Activated B cell treated with CpG ODN at 0.5 μM for 24 hours (primary cell): ENCODE measurements around the gene OMD. TPM values are rescaled to one million over a fixed set of nuclear protein-coding genes. Genes with fewer than 3 reads are reported as not detected.

Source experiments
- ATAC-seq: fragments of 200-7000 bp; cut with Tn5 transposase; one replicate; pipeline ENCODE4 v1.10.0; 2021; ENCODE audit warnings: low read depth, mild to moderate bottlenecking, moderate library complexity
- CTCF ChIA-PET: fragments of 350-600 bp; sonication (Branson Sonifier 250); formaldehyde crosslinking; loops from one replicate; lab custom pipeline; 2021; ENCODE audit warnings: antibody characterized with exemption; lab: Charles Lee
- POLR2A ChIA-PET: fragments of 350-600 bp; sonication (Branson Sonifier 250); formaldehyde crosslinking; loops from one replicate; lab custom pipeline; 2021; ENCODE audit warnings: antibody characterized with exemption; lab: Charles Lee
- DNase-seq: peaks from one replicate; pipeline ENCODE4 v3.0.0; 2022
- H3K27ac Mint-ChIP-seq: one replicate; pipeline ENCODE4 v1.8.0; 2020; ENCODE audit warnings: mixed read lengths
- H3K27me3 Mint-ChIP-seq: one replicate; pipeline ENCODE4 v1.8.0; 2021; ENCODE audit warnings: mixed read lengths
- H3K36me3 Mint-ChIP-seq: one replicate; pipeline ENCODE4 v1.8.0; 2021; ENCODE audit warnings: low read depth, mixed read lengths
- H3K4me1 Mint-ChIP-seq: one replicate; pipeline ENCODE4 v1.8.0; 2021; ENCODE audit warnings: mixed read lengths
- H3K4me3 Mint-ChIP-seq: one replicate; pipeline ENCODE4 v1.8.0; 2020; ENCODE audit warnings: mild to moderate bottlenecking, mixed read lengths
- H3K9me3 Mint-ChIP-seq: one replicate; pipeline ENCODE4 v1.8.0; 2020; ENCODE audit warnings: mixed read lengths
- CTCF ChIP-seq: fragments of 200-600 bp; IDR thresholded peaks from one replicate; pipeline ENCODE4 v1.8.0; 2022; ENCODE audit warnings: antibody characterized with exemption, mild to moderate bottlenecking
- intact Hi-C: fragments of 100-400 bp; cut with micrococcal nuclease; formaldehyde crosslinking; loops from one replicate; pipeline ENCODE4 v1.15.1; 2024
- total RNA-seq: library from RNA; stranded (reverse); gene quantifications from 2 replicates; pipeline ENCODE4 v1.2.3, GENCODE V29; 2022

Gene OMD
- total RNA-seq, 1 donor from 2014 or later, result not detected

GRCh38 chr9:92406477-92406876 lies 17.8 kb downstream of the OMD start:
- DNase-seq (no peak), ATAC-seq (peak; percentile 90)
- CTCF ChIA-PET, result no interaction called here
- Mint-ChIP-seq H3K4me3 (peak overlapping the region; percentile 75), H3K27me3 (no peaks in the 10 kb centered on the region), H3K27ac (peak overlapping the region; percentile 73), H3K36me3 (no peaks in the 10 kb centered on the region), H3K9me3 (no peaks in the 10 kb centered on the region), H3K4me1 (peaks cover 18% of the 10 kb centered on the region)
- intact Hi-C loops, result no loop called here
- POLR2A ChIA-PET, result no interaction called here
- TF ChIP-seq CTCF, result no peak

GRCh38 chr9:92405818-92406217 lies 18.5 kb downstream of the OMD start:
- Mint-ChIP-seq H3K27me3 (no peaks in the 10 kb centered on the region), H3K4me1 (peaks cover 18% of the 10 kb centered on the region), H3K4me3 (peak overlapping the region; percentile 48), H3K36me3 (no peaks in the 10 kb centered on the region), H3K27ac (peak overlapping the region; percentile 73), H3K9me3 (no peaks in the 10 kb centered on the region)
- TF ChIP-seq CTCF, result no peak
- intact Hi-C loops, result no loop called here
- CTCF ChIA-PET, result no interaction called here
- POLR2A ChIA-PET, result no interaction called here
- no peak for DNase-seq
- peak; percentile 18 for ATAC-seq

GRCh38 chr9:92404042-92404836 lies 20.0 kb downstream of the OMD start, which contains the start of gene OGN:
Gene OGN, minus strand, starts transcription at chr9:92404578. Its CDS starts 1,171 bp downstream, at chr9:92403407.
- intact Hi-C loops, result no loop called here
- no peak within 1 kb of the TSS for H3K27ac Mint-ChIP-seq

GRCh38 chr9:92402826-92403745 lies 21.2 kb downstream of the OMD start:
- ChIA-PET CTCF (no interaction called here), POLR2A (no interaction called here)
- peaks cover 18% of the 10 kb centered on the region for H3K4me1 Mint-ChIP-seq
- H3K4me3 Mint-ChIP-seq, result no peak overlapping the region
- no peak overlapping the region for H3K27ac Mint-ChIP-seq
- no peaks in the 10 kb centered on the region for H3K36me3 Mint-ChIP-seq
- no peak for ATAC-seq
- H3K9me3 Mint-ChIP-seq, result no peaks in the 10 kb centered on the region
- TF ChIP-seq CTCF, result no peak
- no peak for DNase-seq
- intact Hi-C loops, result no loop called here
- no peaks in the 10 kb centered on the region for H3K27me3 Mint-ChIP-seq

More at GRCh38 chr9:92404042-92404836, 20.0 kb downstream of the OMD start, which contains the start of gene OGN:
- Mint-ChIP-seq H3K4me1 (peaks cover 18% of the 10 kb centered on the region), H3K36me3 (no peaks in the 10 kb centered on the region), H3K9me3 (no peaks in the 10 kb centered on the region), H3K27me3 (no peaks in the 10 kb centered on the region), H3K4me3 (no peak within 1 kb of the TSS)
- no peak for DNase-seq
- TF ChIP-seq CTCF, result no peak
- ATAC-seq, result no peak
- POLR2A ChIA-PET, result no interaction called here
- CTCF ChIA-PET, result no interaction called here

GRCh38 chr9:92402360-92402759 lies 21.9 kb downstream of the OMD start:
- Mint-ChIP-seq H3K9me3 (no peaks in the 10 kb centered on the region), H3K27ac (no peak overlapping the region), H3K4me1 (peaks cover 18% of the 10 kb centered on the region), H3K36me3 (no peaks in the 10 kb centered on the region), H3K27me3 (no peaks in the 10 kb centered on the region), H3K4me3 (no peak overlapping the region)
- ATAC-seq (no peak), DNase-seq (no peak)
- CTCF ChIA-PET, result no interaction called here
- intact Hi-C loops, result no loop called here
- POLR2A ChIA-PET, result no interaction called here
- TF ChIP-seq CTCF, result no peak
